Sciatic nerve (tissue), 2 donors: Measurements from ENCODE around the gene TBC1D17. TPM values are rescaled to one million over a fixed set of nuclear protein-coding genes. Genes with fewer than 3 reads are reported as not detected.
A peak's percentile ranks its signal among the peaks of the same experiment; 100 is the strongest.

Experiments
- ATAC-seq: fragments of 200-7000 bp; cut with Tn5 transposase; one replicate; pipeline ENCODE4 v1.9.1; 2020; ENCODE audit warnings: mild to moderate bottlenecking, moderate library complexity
- DNase-seq: peaks from one replicate; pipeline ENCODE4 v3.0.0-alpha.2; 2020; ENCODE audit warnings: low spot score
- intact Hi-C: fragments of 100-400 bp; cut with DNase I; formaldehyde crosslinking; loops from one replicate; pipeline ENCODE4 v1.14.2; 2022
- total RNA-seq: library from RNA; stranded (reverse); fragmentation: NEBNext Ultra II Directional; extraction: Animal tissue kit (Norgen Biotek cat#: 25700); gene quantifications from one replicate; pipeline ENCODE4 v1.2.1, GENCODE V29; 2021
- donor health status: DM: no; HTN: no; CAD: no.
- donor health status: DM: no; HTN: no; CAD: no.

The TBC1D17 gene
- 64.8 TPM for total RNA-seq

DNA sequence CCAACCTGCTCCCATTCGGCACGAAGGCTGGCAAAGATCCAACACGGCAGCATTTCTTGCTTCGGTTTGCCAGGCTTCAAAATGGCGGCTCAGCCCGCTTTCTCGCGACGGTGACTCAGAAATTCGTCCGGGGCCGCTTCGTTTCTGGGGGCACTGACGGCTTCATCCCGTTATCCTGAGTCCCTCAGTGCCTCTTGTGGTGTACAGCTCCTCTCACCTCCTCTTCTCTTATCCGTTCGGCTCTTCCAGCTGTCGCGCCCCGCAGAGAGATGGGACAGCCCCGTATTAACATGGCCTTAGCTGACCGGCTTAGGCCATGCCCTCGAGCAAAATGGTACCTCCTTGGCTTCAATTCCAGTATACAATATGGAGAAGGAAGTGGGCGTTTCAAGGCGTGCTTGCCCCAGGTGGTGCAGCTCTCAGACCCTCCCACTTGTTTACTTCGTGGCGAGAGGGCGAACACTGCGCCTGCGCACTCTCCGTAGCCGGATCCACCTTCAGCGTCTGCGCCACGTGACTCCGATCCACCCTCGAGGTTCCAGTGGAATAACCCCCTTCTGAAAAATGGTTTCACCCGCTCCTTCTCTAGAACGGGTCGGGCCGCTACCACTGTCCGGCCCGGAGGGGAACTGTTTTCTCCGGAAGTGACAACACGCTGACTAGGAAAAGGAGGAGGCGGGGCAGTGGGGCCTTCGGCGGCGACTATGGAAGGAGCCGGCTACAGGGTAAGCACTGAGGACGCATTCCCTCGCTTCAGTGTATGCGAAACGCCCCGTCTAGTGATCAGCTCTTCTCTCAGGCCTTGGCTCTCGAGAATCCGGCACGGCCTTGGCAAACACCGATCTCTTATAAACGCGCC, at the start of gene TBC1D17, which contains the start of gene AKT1S1:
Gene TBC1D17, plus strand, starts transcription at position 683 of the 859 bp plus-strand sequence. Its CDS starts 22 bp downstream, at position 705.
Gene AKT1S1, minus strand, starts transcription at position 336 of the 859 bp plus-strand sequence. CDS start 4,060 bp downstream, outside the sequence.
- intact Hi-C loops = no loop called here
- ATAC-seq (peak; percentile 87), DNase-seq (peak; percentile 99)

DNA sequence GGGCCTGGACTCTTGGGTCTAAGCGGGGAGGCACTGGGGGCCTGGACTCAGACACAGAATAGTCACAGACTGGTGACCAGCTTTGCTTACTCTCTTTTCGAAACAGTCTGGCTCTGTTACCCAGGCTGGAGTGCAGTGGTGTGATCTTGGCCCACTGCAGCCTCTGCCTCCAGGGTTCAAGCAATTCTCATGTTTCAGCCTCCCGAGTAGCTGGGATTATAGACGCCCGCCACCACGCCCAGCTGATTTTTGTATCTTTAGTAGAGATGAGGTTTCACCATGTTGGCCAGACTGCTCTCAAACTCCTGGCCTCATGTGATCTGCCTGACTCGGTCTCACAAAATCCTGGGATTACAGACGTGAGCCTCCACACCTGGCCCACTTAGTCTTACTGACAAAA, 48.3 kb upstream of the TBC1D17 start:
- DNase-seq = no peak
- intact Hi-C loops = no loop called here
- ATAC-seq = no peak

DNA sequence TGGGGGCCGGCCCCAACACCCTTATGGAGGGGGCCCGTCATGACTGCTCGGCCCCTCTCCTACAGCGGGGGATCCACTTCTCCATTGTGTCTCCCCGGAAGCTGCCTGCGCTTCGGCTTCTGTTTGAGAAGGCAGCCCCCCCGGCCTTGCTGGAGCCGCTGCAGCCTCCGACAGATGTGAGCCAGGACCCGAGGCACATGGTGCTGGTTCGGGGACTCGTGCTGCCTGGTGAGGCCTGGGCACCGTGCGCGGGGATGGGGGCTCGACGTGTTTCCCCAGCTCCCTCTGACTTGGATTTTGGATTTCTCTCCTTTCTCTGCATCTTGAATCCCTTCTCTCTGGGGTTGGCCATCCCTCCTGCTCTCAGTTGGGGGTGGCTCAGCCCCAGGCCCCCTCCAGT, 47.8 kb upstream of the TBC1D17 start:
- no peak for ATAC-seq
- intact Hi-C loops = no loop called here
- no peak for DNase-seq

DNA sequence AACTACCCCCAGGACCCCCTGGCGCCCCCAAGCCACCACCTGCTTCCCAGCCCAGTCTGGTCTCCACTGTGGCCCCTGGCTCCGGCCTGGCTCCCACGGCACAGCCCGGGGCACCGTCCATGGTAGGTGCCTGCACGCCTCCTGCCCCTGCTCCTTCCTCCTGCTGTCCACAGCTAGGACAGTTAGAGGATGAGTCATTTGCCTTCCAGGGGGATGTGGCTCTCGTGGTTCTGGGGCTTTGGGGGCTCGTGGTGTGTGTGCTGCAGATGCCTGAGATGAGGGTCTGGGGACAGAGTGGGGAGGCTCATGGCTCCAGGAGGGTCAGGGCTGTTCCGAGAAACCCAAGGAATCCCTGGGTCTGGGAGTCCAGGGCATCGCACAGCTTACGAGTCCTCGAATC, 46.7 kb upstream of the TBC1D17 start:
- intact Hi-C loops = no loop called here
- no peak for ATAC-seq

DNA sequence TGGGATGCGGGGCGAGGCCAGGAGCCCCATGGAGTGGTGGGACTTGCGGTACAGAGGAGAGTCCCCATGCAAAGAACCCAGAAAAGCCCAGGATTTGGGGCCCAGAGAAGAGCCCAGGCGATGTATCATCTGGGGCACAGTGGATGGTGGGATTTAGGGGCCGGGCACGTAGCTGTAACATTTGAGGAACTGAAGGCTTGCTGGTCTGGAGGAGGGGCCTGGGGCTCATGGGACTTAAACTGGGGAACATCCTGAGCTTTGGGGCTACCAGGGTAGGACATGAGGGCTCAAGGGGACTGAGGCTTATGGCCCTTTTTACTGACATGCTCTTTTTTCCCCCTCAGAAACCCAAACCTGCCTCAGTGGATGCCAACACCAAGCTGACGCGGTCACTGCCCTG, 45.9 kb upstream of the TBC1D17 start:
- ATAC-seq (no peak), DNase-seq (no peak)
- intact Hi-C loops = no loop called here

More for the DNA sequence above, 46.7 kb upstream of the TBC1D17 start:
- DNase-seq = no peak

DNA sequence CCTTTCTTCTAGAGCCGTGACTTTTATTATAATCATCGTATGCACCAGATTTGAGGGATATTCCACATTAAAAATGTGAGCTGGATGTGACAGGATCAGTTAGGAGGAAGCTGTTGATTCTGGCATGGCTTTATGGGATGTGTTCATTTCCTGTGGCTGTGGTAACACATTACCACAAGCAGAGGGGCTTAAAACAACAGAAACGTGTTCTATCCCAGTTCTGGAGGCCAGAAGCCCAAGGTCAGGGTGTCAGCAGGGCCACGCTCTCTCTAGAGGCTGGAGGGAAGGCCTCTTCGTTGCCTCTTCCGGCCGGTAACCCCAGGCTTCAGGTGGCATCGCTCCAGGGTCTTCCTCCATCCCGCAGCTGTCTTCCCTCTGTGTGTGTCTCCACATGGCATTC, 44.9 kb upstream of the TBC1D17 start:
- intact Hi-C loops = no loop called here
- peak; percentile 33 for ATAC-seq
- no peak for DNase-seq

DNA sequence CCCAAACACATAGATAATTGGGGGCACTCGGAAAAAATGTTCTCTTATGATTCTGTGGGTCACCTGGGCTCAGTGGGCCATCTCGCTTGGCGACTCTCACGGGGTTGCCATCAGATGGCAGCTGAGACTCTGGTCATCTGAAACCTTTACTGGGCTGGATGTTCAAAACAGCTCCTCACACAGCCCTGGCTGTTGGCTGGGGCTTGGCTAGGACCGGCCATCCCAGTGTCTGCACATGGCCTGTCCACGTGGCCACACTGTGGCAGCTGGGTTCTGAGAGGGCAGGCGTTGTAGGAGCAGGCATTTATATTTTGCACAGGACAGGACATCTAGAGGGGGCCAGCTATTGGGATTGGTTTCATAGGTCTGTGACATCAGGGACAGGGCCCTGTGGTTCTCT, 43.9 kb upstream of the TBC1D17 start:
- no peak for ATAC-seq
- intact Hi-C loops = no loop called here
- DNase-seq = no peak

DNA sequence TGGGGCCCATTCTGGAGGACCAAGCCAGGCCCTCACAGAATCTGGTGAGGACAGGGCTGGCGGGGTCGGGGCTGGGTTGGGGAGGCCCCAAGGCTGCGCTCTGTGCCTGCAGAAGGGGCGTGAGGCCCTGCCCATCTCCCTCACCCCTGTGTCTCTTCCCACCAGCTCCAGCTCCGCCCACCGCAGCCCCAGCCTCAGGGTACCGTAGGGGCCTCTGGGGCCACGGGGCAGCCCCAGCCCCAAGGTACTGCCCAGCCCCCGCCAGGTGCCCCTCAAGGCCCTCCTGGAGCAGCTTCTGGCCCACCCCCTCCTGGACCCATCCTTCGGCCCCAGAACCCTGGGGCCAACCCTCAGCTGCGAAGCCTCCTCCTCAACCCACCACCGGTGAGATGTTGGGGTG, 41.9 kb upstream of the TBC1D17 start:
- intact Hi-C loops = no loop called here
- ATAC-seq (no peak), DNase-seq (no peak)

DNA sequence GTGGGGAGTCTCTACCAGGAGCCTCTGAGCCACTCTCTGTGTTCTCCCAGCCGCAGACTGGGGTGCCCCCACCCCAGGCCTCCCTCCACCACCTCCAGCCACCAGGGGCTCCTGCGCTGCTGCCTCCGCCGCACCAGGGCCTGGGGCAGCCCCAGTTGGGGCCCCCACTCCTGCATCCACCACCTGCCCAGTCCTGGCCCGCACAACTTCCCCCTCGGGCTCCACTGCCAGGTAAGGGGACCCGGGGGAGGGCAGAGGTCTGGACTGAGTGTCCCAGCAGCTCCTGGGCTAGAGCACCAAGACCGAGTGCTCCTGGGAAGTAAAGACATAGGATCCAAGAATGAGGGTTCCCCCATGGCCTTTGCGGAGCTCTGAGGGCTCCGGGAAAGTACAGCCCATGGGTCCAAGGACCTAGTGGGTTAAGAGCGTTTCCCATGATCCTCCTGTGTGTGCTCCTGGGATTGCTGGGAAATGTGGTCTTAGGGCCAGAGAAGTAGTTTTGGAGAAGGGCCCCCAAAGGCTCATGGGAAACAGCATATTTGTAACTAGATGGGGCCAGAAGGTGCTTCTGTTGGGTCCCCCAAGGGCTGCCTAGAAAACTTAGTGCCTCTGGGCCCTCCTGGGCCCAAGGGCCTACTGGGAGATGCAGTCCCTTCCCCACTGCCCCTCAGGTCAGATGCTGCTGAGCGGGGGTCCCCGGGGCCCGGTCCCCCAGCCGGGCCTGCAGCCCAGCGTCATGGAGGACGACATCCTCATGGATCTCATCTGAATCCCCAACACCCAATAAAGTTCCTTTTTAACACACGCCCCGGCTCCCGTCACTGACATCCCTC, 41.1 kb upstream of the TBC1D17 start:
- DNase-seq = no peak
- no peak for ATAC-seq
- intact Hi-C loops = no loop called here

DNA sequence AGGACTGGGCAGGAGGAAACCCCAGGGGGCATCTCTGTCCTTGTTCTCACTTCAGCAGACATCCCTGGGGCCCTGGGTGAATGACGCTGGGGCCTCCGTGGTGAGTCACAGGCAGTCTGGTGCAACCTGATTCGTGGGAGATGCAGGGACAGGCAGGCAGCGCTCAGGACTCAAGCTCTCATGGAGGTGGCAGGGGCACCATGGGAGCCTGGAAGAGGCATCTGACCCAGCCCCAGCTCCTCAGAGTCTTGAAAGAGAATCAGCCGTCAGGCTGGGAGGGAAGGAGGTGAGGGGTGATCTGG, 40.5 kb upstream of the TBC1D17 start:
- no peak for DNase-seq
- intact Hi-C loops = no loop called here
- ATAC-seq = no peak

DNA sequence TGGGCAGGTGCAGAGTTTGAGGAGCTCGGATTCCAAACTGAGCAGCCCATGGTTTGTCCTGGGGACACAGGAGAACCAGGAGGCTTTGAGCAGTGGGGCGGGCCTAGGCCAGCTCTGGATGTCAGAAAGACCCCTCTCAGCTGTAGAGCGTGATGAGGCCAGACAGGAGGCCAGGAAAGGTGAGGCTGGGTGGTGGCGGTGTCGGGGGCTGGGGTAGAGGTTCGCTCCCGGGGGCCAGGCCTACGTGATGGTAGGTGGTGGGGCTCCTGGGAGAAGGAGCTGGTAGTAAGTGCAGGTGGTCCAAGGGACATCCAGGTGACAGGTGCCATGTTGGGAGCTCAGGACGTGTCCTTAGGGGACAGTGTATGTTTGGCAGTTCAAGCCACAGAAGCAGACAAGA, 40.1 kb upstream of the TBC1D17 start:
- ATAC-seq = no peak
- no peak for DNase-seq
- intact Hi-C loops = no loop called here

DNA sequence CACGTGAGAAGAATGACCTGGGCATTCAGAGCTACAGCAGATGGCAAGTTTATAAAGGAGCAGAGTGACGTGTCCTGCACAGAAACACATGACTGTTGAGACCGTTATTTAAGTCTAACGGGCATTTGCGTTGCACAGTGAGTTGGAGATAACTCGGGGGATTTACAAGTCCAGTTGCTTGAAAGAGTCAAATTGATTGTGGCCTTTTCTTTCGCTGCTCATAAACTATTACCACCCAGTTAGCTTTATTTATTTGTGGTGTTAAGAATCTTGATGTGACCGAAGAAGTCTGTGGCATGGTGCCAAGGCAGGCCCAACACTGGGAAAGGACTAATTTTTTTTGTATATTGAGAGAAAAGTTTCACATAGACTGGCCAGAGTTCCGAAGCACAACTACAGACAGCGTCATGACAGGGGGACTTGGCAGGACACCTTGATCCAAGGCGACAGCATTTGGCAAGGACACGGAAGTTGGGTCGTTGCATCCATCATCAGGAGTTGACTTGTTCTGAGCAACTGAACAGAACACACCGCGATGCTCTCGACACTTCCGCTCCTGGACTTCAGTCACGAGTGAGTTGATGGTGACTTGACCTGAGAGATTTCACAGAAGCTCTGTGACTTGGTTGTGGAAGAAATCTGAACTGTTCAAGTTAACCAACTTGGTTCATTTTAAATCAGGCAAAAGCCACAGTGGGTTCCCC, 38.5 kb upstream of the TBC1D17 start:
- DNase-seq (no peak), ATAC-seq (no peak)
- intact Hi-C loops = no loop called here

DNA sequence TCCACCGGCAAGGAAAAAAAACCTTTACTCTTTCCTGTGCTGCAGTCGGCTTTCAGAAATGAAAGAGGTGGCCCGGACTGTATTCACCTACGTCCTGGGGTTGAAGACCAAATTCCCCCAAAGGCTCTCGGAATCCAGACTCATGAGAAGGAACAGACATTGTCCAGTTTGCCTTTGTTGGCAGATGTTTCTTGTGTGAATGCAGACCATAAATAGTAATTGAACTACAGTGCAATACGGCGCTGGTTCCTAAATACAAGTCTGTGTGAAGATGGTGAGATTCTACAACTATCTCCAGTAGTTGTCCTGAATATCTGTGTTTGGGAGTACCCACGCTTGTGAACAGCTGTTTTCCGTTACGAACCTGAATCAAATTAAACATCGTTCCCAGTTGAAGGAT, 37.8 kb upstream of the TBC1D17 start:
- no peak for ATAC-seq
- intact Hi-C loops = no loop called here
- DNase-seq = no peak

DNA sequence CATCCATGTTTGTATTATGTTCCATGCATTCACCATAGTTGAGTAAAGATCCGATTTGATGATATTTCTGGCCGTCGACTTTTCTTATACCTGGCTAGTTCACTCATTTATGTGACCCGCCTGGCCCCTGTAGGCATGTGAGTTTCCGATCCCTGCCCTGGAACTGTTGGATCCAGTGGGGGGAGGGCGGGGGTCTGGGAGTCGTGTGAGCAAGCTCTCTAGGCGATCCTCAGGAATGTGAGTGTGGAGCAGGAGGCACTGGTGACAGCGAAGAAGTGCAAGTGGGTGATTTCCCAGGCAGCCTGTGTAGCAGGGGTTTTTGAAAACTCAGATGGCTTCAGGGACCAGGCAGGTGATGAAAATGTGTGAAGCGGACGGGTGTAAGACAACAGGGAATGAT, 37.2 kb upstream of the TBC1D17 start:
- DNase-seq = no peak
- intact Hi-C loops = no loop called here
- ATAC-seq = no peak

DNA sequence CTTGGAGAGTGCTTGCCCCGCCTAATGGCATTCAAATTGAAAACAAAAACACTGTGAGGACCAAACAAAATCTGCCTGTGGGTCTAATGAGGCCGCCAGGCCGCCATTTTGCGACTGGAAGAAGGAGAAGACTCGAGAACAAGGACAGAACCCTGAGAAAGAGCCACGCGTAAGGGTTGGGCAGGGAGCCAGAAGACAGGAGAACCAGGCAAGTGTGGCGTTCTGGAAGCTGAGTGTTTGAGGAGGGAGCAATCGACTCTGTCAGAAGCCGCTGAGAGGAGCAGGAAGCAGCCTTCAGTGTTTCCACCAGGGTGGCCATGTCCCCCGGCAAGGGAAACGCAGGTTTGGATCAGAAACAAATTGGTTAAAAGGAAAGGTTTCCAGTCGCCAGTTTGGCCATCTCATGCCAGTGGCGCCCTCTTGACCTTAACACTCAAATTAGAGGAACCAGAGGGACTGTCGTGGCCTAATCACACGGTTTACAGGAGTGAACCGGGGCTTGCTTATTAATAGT, 36.7 kb upstream of the TBC1D17 start:
- intact Hi-C loops = no loop called here
- ATAC-seq (no peak), DNase-seq (no peak)

DNA sequence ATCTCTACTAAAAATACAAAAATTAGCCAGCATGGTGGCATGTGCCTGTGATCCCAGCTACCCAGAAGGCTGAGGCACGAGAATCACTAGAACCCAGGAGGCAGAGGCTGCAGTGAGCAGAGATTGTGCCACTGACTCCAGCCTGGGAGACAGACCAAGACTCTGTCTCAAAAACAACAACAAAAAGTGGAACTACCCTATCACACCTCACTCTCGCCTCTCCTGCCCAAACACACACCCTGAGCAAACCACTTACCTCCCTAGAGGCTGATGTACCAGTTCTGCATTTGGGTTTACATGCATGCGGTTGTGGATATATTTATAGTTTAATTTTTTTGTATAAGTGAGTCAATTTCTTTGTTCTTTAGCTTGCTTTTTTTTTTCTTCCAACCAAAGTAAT, 34.2 kb upstream of the TBC1D17 start:
- DNase-seq (no peak), ATAC-seq (no peak)
- intact Hi-C loops = no loop called here

DNA sequence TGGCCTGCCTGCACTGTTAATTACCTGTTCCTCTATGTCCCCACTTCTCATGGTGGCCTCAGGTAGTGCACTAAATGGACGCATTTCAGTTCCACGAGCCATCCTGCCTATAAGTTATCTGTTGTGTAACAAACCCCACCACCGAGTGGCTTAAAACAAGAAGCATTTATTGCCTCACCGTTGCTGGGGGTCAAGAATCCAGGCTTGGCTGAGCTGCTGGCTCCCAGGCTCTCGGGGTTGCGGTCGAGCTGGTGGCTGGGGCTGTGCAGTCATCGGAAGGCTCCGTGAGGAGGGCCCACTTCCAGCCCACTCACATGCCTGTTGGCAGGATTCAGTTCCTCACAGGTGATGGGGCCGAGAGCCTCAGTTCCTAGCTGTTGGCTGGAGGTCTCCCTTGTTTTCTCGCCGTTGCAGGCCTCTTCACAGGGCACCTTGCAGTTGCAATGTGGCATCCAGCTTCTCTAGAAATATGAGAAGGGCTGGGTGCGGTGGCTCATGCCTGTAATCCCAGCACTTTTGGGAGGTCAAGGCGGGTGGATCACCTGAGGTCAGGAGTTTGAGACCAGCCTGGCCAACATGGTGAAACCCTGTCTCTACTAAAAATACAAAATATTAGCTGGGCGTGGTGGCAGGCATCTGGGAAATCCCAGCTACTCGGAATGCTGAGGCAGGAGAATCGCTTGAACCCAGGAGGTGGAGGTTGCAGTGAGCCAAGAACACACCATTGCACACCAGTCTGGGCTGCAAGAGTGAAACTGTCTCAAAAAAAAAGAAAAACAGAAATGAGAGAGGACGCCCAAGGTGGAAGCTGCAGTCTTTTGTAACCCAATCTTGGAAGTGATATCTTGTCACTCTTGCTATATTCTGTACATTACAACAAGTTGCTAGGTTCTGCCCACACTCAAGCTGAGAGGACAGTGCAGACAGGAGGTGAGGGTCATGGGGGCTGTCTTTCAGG, 33.1 kb upstream of the TBC1D17 start:
- ATAC-seq (no peak), DNase-seq (no peak)
- intact Hi-C loops = no loop called here

DNA sequence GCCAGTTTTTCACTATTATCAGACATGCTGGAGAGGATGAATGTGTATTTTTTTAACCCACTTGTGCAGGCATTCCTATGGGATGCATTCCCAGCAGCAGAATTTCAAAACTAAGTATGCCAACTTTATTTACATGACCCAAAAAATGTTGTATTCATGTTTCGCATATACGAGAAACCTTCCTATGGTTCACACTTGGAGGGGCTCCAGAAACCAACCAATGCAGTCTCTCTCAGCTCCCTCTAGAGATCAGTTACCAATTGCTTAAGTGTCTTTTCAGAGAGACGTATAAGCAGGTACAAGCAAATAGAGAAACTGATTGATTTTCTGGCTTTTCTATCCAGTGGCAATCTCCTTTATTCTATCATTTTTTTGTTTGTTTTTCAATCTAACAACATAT, 32.1 kb upstream of the TBC1D17 start:
- DNase-seq (no peak), ATAC-seq (no peak)
- intact Hi-C loops = no loop called here
